Neural crest cell (in vitro differentiated cells): ENCODE measurements around the gene ARF1. TPM values are rescaled to one million over a fixed set of nuclear protein-coding genes. Genes with fewer than 3 reads are reported as not detected.
A peak's percentile ranks its signal among the peaks of the same experiment; 100 is the strongest.

Source experiments
- DNase-seq: peaks from one replicate; pipeline ENCODE4 v3.0.0; 2021; ENCODE audit warnings: low read depth, mixed read lengths, low spot score
- H3K27ac Mint-ChIP-seq: one replicate; pipeline ENCODE4 v1.8.0; 2021; ENCODE audit warnings: mild to moderate bottlenecking, mixed read lengths; ENCODE audit not compliant: unreplicated experiment
- H3K27me3 Mint-ChIP-seq: 2 replicates; pipeline ENCODE4 v1.8.0; 2021; ENCODE audit warnings: low read depth, mild to moderate bottlenecking, mixed read lengths
- H3K36me3 Mint-ChIP-seq: 2 replicates; pipeline ENCODE4 v1.8.0; 2021; ENCODE audit warnings: low read depth, mild to moderate bottlenecking, mixed read lengths
- H3K4me1 Mint-ChIP-seq: 2 replicates; pipeline ENCODE4 v1.8.0; 2021; ENCODE audit warnings: mixed read lengths
- H3K4me3 Mint-ChIP-seq: one replicate; pipeline ENCODE4 v1.8.0; 2021; ENCODE audit warnings: mild to moderate bottlenecking, mixed read lengths
- H3K9me3 Mint-ChIP-seq: 2 replicates; pipeline ENCODE4 v1.8.0; 2021; ENCODE audit warnings: mixed read lengths
- CTCF ChIP-seq: fragments of 200-600 bp; sonication (generic); conservative IDR thresholded peaks from 2 replicates; pipeline ENCODE4 v1.5.0; 2021; ENCODE audit warnings: antibody characterized with exemption, mild to moderate bottlenecking
- total RNA-seq: library from RNA; stranded (reverse); gene quantifications from 2 replicates; pipeline ENCODE4 v1.2.1, GENCODE V29; 2021

ARF1 gene
- total RNA-seq, 1 donor from 2014 or later = 237 TPM

- Mint-ChIP-seq H3K9me3 (no peaks in the 10 kb centered on the region), H3K27me3 (peaks cover 8% of the 10 kb centered on the region), H3K27ac (no peak overlapping the region), H3K4me1 (peaks cover 15% of the 10 kb centered on the region), H3K36me3 (no peaks in the 10 kb centered on the region), H3K4me3 (peak overlapping the region; percentile 68)
- no peak for DNase-seq
- no peak for TF ChIP-seq CTCF
Observed at GRCh38 chr1:228079013-228079412, 3.5 kb upstream of the ARF1 start.

GRCh38 chr1:228079601-228080263 lies 2.8 kb upstream of the ARF1 start:
- peaks cover 22% of the 10 kb centered on the region for H3K4me1 Mint-ChIP-seq
- no peak overlapping the region for H3K27ac Mint-ChIP-seq
- H3K9me3 Mint-ChIP-seq = no peaks in the 10 kb centered on the region
- no peak for DNase-seq
- H3K27me3 Mint-ChIP-seq = peaks cover 8% of the 10 kb centered on the region
- no peaks in the 10 kb centered on the region for H3K36me3 Mint-ChIP-seq
- peak overlapping the region; percentile 68 for H3K4me3 Mint-ChIP-seq
- no peak for TF ChIP-seq CTCF

- Mint-ChIP-seq H3K27ac (no peak overlapping the region), H3K27me3 (peaks cover 5% of the 10 kb centered on the region), H3K4me1 (peaks cover 32% of the 10 kb centered on the region), H3K9me3 (no peaks in the 10 kb centered on the region), H3K36me3 (no peaks in the 10 kb centered on the region), H3K4me3 (peak overlapping the region; percentile 80)
- DNase-seq = no peak
- TF ChIP-seq CTCF = no peak
Observed at GRCh38 chr1:228081144-228081543, 1.4 kb upstream of the ARF1 start.

GRCh38 chr1:228081578-228082213 lies 812 bp upstream of the ARF1 start:
- Mint-ChIP-seq H3K36me3 (no peaks in the 10 kb centered on the region), H3K9me3 (no peaks in the 10 kb centered on the region), H3K27ac (no peak overlapping the region), H3K4me1 (peaks cover 36% of the 10 kb centered on the region), H3K4me3 (peak overlapping the region; percentile 80), H3K27me3 (peaks cover 5% of the 10 kb centered on the region)
- no peak for DNase-seq
- TF ChIP-seq CTCF = no peak

GRCh38 chr1:228082918-228083870 lies 686 bp downstream of the ARF1 start:
- Mint-ChIP-seq H3K9me3 (no peaks in the 10 kb centered on the region), H3K27ac (peak overlapping the region; percentile 96), H3K4me3 (peak overlapping the region; percentile 98), H3K36me3 (no peaks in the 10 kb centered on the region), H3K27me3 (no peaks in the 10 kb centered on the region), H3K4me1 (peaks cover 49% of the 10 kb centered on the region)
- TF ChIP-seq CTCF = no peak
- no peak for DNase-seq
